Esophagus squamous epithelium (tissue), 5 donors: ENCODE results near the gene SCARB1. TPM values are rescaled to one million over a fixed set of nuclear protein-coding genes. Genes with fewer than 3 reads are reported as not detected.

ENCODE experiments used
- DNase-seq: peaks from one replicate; lab custom pipeline; 2025; lab: John Stamatoyannopoulos, UW
- H3K27ac ChIP-seq, 4 donors: fragments of 200-600 bp; sonication (generic); one replicate each; pipeline ENCODE4 v1.5.1; 2016 to 2019; ENCODE audit warnings: mild to moderate bottlenecking in 1 of 4
- H3K27me3 ChIP-seq, 4 donors: fragments of 200-600 bp; sonication (generic); 1 replicate in 3 of 4; 2 replicates in 1 of 4; pipeline versions ENCODE4 v1.5.1 to v1.6.0; 2017 to 2021; ENCODE audit warnings: antibody characterized with exemption in 1 of 4
- H3K36me3 ChIP-seq, 3 donors: fragments of 200-600 bp; sonication (generic); one replicate each; pipeline ENCODE4 v1.5.1; 2016 to 2019
- H3K4me1 ChIP-seq, 3 donors: fragments of 200-600 bp; sonication (generic); one replicate each; pipeline ENCODE4 v1.5.1; 2017 to 2019
- H3K4me3 ChIP-seq, 4 donors: fragments of 200-600 bp; sonication (generic); 1 replicate in 3 of 4; 2 replicates in 1 of 4; pipeline ENCODE4 v1.5.1; 2016 to 2019; ENCODE audit warnings: mild to moderate bottlenecking in 2 of 4, moderate library complexity in 1 of 4
- H3K9me3 ChIP-seq, 3 donors: fragments of 200-600 bp; sonication (generic); one replicate each; pipeline ENCODE4 v1.5.1; 2016 to 2019
- CTCF ChIP-seq, 6 experiments: fragments of 450-650 bp in 4 of 6; fragments of 200-600 bp in 2 of 6; sonication (generic) in 2 of 6; IDR thresholded peaks; one replicate each; pipeline ENCODE4 v1.5.1; 2016 to 2019; ENCODE audit warnings: antibody characterized with exemption in 6 of 6, mild to moderate bottlenecking in 4 of 6, moderate library complexity in 4 of 6
- POLR2A ChIP-seq, 4 donors: fragments of 450-650 bp; IDR thresholded peaks; one replicate each; pipeline ENCODE4 v1.6.1; 2017; ENCODE audit warnings: antibody characterized with exemption in 4 of 4, mild to moderate bottlenecking in 4 of 4, moderate library complexity in 3 of 4
- WGBS, 2 donors: methylation state at CpG; one replicate each; pipeline ENCODE4 v1.1.5; 2018; 5-methylcytosine and 5-hydroxymethylcytosine counted together
- intact Hi-C: fragments of 100-400 bp; cut with DNase I; formaldehyde crosslinking; loops from one replicate; pipeline ENCODE4 v1.15.0; 2022
- total RNA-seq, 4 donors: library from RNA; depleted of rRNA; stranded (reverse); fragments of >200 nt; gene quantifications; one replicate each; pipeline ENCODE4 v1.1.0, GENCODE V29; 2016
- donor health status: DM: yes; HTN: yes; CAD: no.

The SCARB1 gene
- total RNA-seq, 4 donors from 2014 or later: 7.1 to 9.5 (median 8.8) TPM

DNA sequence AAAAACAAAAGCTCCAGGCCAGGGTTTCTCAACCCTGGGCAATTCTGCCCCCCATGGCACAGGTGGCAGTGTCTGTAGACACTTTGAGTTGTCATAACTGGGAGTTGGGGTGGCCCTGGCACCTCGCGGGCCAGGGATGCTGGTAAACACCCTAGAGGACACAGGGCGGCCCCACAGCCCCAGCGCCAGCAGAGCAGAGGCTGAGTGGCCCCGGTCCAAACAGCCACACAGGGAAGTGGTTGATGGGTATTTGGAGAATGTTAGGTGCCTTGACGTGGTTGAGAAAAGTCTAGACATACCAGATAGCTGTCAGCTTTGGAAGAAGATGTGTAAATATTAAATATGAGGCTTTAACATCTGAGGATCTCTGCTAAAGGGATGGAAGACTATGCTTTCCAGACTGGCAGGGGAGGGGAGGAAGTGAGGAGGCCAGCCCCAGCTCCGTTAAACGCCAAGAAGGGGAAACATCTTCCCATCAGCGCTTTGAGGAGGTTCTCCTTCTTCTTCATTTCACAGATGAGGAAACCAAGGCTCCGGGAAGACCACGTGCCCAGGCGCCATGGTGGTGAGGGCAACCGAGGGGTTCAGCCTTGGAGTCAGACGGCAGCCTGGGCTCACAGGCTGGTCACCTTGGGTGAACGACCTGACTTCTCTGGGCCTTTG is 103.7 kb downstream of the SCARB1 start:
- no peaks in the 10 kb centered on the region for H3K36me3 ChIP-seq
- no peak for DNase-seq
- H3K27ac ChIP-seq: peak overlapping the region in 2 of 4 donors; percentile 44 to 56
- 60 to 69% methylated on average over 9 to 11 of the region's 15 CpGs for WGBS, 2 donors
- H3K4me3 ChIP-seq: no peak overlapping the region
- peaks cover 0 to 20% (median 10%) of the 10 kb centered on the region in 3 donors for H3K9me3 ChIP-seq
- peaks cover 0 to 61% (median 0%) of the 10 kb centered on the region in 4 donors for H3K27me3 ChIP-seq
- intact Hi-C loops: no loop called here
- no peak for TF ChIP-seq CTCF (IDR thresholded peaks at IDR 0.05)
- TF ChIP-seq POLR2A (IDR thresholded peaks at IDR 0.05): no peak
- peaks cover 0 to 66% (median 14%) of the 10 kb centered on the region in 3 donors for H3K4me1 ChIP-seq

GRCh38 chr12:124758266-124759220 is 105.1 kb downstream of the SCARB1 start:
- 39 to 40% methylated on average over 9 to 20 of the region's 32 CpGs for WGBS, 2 donors
- intact Hi-C loops: no loop called here
- H3K4me1 ChIP-seq: peaks cover 3 to 68% (median 20%) of the 10 kb centered on the region in 3 donors

GRCh38 chr12:124757329-124757728 is 106.3 kb downstream of the SCARB1 start:
- Histone ChIP-seq H3K9me3 (peaks cover 0 to 8% (median 4%) of the 10 kb centered on the region in 3 donors), H3K4me1 (peaks cover 3 to 70% (median 29%) of the 10 kb centered on the region in 3 donors), H3K27me3 (peaks cover 0 to 86% (median 0%) of the 10 kb centered on the region in 4 donors), H3K36me3 (no peaks in the 10 kb centered on the region), H3K4me3 (no peak overlapping the region), H3K27ac (peak overlapping the region in 2 of 4 donors; percentile 89 to 95)
- TF ChIP-seq CTCF (IDR thresholded peaks at IDR 0.05) (no peak), POLR2A (IDR thresholded peaks at IDR 0.05) (no peak)
- no peak for DNase-seq
- intact Hi-C loops: no loop called here
- WGBS, 2 donors: 96% methylated on average over 4 of the region's 4 CpGs; no CpG with 5 or more reads in 1 of the 2 donors

More at GRCh38 chr12:124758266-124759220, 105.1 kb downstream of the SCARB1 start:
- Histone ChIP-seq H3K4me3 (no peak overlapping the region), H3K36me3 (no peaks in the 10 kb centered on the region), H3K27me3 (peaks cover 0 to 75% (median 0%) of the 10 kb centered on the region in 4 donors), H3K9me3 (peaks cover 0 to 8% (median 4%) of the 10 kb centered on the region in 3 donors), H3K27ac (no peak overlapping the region)
- TF ChIP-seq POLR2A (IDR thresholded peaks at IDR 0.05) (no peak), CTCF (IDR thresholded peaks at IDR 0.05) (no peak)
- DNase-seq: no peak

- intact Hi-C loops: no loop called here
- Histone ChIP-seq H3K36me3 (no peaks in the 10 kb centered on the region), H3K4me1 (peaks cover 3 to 70% (median 33%) of the 10 kb centered on the region in 3 donors), H3K27me3 (peaks cover 0 to 87% (median 0%) of the 10 kb centered on the region in 4 donors), H3K9me3 (peaks cover 0 to 8% (median 4%) of the 10 kb centered on the region in 3 donors), H3K27ac (peak overlapping the region in 2 of 4 donors; percentile 89 to 95), H3K4me3 (no peak overlapping the region)
- TF ChIP-seq POLR2A (IDR thresholded peaks at IDR 0.05) (no peak), CTCF (IDR thresholded peaks at IDR 0.05) (no peak)
- no peak for DNase-seq
- WGBS, 2 donors: 84 to 90% methylated on average over 3 of the region's 3 CpGs
Observed at GRCh38 chr12:124756760-124757159, 106.9 kb downstream of the SCARB1 start.
